ENCODE measurements around the gene ZDHHC14.

Gene ZDHHC14

GRCh38 chr6:157676241-157676640 lies 295.3 kb downstream of the ZDHHC14 start:
- Histone ChIP-seq H3K36me3 (ENCODE audit: low read length) (no peaks in the 10 kb centered on the region), H3K4me2 (ENCODE audit: low read depth, low read length, poor library complexity, severe bottlenecking) (no peak overlapping the region), H3K27ac (ENCODE audit: low read depth, low read length) (no peak overlapping the region), H3K79me2 (ENCODE audit: insufficient read depth, low read length) (no peaks in the 10 kb centered on the region), H4K20me1 (ENCODE audit: low read depth, low read length) (no peaks in the 10 kb centered on the region), H3K9me2 (replicated peaks; ENCODE audit: insufficient read depth, low read length) (no peaks in the 10 kb centered on the region), H2AFZ (ENCODE audit: low read depth, low read length, severe bottlenecking) (no peak overlapping the region), H3K9me3 (ENCODE audit: insufficient read depth, low read length) (no peaks in the 10 kb centered on the region), H3K27me3 (ENCODE audit: low read length) (no peaks in the 10 kb centered on the region), H3F3A (ENCODE audit: insufficient read depth) (no peaks in the 10 kb centered on the region), H3K4me3 (ENCODE audit: insufficient read depth, low read length, poor library complexity, severe bottlenecking) (no peak overlapping the region), H3K9ac (ENCODE audit: low read length) (no peak overlapping the region)
- no peak for TF ChIP-seq EZH2phosphoT487 (conservative IDR thresholded peaks at IDR 0.05; ENCODE audit: low read length)
- TF ChIP-seq CTCF (IDR thresholded peaks at IDR 0.05; ENCODE audit: insufficient read depth, low read length, poor library complexity, severe bottlenecking) = no peak

DNA sequence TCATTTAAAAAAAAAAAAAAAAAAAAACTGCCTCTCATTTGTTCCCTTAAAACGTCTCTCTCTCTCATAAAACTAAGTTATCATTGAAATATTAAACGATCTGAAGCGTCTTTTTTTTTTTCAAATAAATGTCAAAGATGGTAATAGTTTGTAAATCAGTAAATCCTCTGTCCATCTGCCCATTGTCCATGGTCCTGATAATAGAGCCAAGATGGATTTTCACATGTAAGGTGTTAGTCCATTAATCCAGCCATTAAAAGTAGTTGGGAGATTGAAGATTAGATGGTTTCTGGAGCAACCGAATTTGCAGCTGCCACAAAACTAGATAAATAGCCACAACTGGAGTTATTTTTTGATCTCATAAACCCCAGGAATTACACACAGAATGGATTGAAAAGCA lies 296.2 kb downstream of the ZDHHC14 start:
- no peak overlapping the region for H3K4me2 ChIP-seq (ENCODE audit: low read depth, low read length, poor library complexity, severe bottlenecking)
- no peaks in the 10 kb centered on the region for H3F3A ChIP-seq (ENCODE audit: insufficient read depth)
- H2AFZ ChIP-seq (ENCODE audit: low read depth, low read length, severe bottlenecking) = no peak overlapping the region
- TF ChIP-seq EZH2phosphoT487 (conservative IDR thresholded peaks at IDR 0.05; ENCODE audit: low read length) = no peak
- TF ChIP-seq CTCF (IDR thresholded peaks at IDR 0.05; ENCODE audit: insufficient read depth, low read length, poor library complexity, severe bottlenecking) = no peak
- no peaks in the 10 kb centered on the region for H3K36me3 ChIP-seq (ENCODE audit: low read length)
- H3K9me2 ChIP-seq (replicated peaks; ENCODE audit: insufficient read depth, low read length) = no peaks in the 10 kb centered on the region
- H4K20me1 ChIP-seq (ENCODE audit: low read depth, low read length) = no peaks in the 10 kb centered on the region
- no peaks in the 10 kb centered on the region for H3K27me3 ChIP-seq (ENCODE audit: low read length)
- no peaks in the 10 kb centered on the region for H3K79me2 ChIP-seq (ENCODE audit: insufficient read depth, low read length)
- H3K27ac ChIP-seq (ENCODE audit: low read depth, low read length) = no peak overlapping the region
- H3K9me3 ChIP-seq (ENCODE audit: insufficient read depth, low read length) = no peaks in the 10 kb centered on the region
- H3K4me3 ChIP-seq (ENCODE audit: insufficient read depth, low read length, poor library complexity, severe bottlenecking) = no peak overlapping the region
- H3K9ac ChIP-seq (ENCODE audit: low read length) = no peak overlapping the region

DNA sequence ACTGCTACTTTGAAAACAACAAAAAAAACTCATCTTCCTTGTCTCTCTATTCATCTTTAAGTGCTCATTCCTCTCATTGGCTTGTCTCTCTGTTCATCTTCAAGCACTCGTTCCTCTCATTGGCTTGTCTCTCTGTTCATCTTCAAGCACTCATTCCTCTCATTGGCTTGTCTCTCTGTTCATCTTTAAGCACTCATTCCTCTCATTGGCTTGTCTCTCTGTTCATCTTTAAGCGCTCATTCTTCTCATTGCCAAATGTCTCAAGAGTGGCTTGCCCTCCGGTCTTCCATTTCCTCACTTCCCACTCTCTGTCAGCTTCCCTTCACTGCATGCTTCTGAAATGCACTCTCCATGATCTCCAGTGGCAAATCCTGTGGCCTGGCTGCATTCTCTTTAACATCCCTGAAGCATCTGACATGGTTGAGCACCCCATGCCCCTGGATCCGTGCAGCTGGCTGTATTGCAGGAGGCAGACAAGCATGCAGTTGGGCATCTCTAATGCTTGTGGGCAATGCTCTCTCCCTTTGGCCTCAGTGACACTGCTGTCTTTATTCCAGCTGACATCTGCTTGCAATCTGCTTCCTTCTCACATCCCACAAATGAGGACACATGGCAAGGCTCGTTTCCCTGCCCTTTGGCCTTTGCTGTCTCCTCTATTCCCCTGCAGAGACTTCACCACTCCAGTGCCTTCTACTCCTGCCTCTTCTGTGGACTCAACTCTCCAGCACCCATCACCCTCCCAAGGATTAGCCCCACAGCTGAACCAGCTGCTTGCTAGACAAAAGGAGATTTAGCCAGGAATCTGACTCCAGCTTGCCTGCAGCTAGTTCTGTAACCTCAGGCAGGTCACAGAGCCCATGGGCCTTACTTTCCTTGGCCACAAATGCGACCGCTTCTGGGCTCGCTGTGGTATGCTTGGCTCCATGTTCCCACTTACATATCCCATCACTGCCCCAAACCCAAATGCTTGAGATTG lies 298.9 kb downstream of the ZDHHC14 start:
- H3K27me3 ChIP-seq (ENCODE audit: low read length) = no peaks in the 10 kb centered on the region
- H3K79me2 ChIP-seq (ENCODE audit: insufficient read depth, low read length) = no peaks in the 10 kb centered on the region
- TF ChIP-seq CTCF (IDR thresholded peaks at IDR 0.05; ENCODE audit: insufficient read depth, low read length, poor library complexity, severe bottlenecking) (no peak), EZH2phosphoT487 (conservative IDR thresholded peaks at IDR 0.05; ENCODE audit: low read length) (no peak)
- no peak overlapping the region for H3K9ac ChIP-seq (ENCODE audit: low read length)
- H3K27ac ChIP-seq (ENCODE audit: low read depth, low read length) = no peak overlapping the region
- no peaks in the 10 kb centered on the region for H4K20me1 ChIP-seq (ENCODE audit: low read depth, low read length)
- no peaks in the 10 kb centered on the region for H3K9me3 ChIP-seq (ENCODE audit: insufficient read depth, low read length)
- no peak overlapping the region for H3K4me2 ChIP-seq (ENCODE audit: low read depth, low read length, poor library complexity, severe bottlenecking)
- no peaks in the 10 kb centered on the region for H3K36me3 ChIP-seq (ENCODE audit: low read length)
- no peaks in the 10 kb centered on the region for H3F3A ChIP-seq (ENCODE audit: insufficient read depth)
- no peaks in the 10 kb centered on the region for H3K9me2 ChIP-seq (replicated peaks; ENCODE audit: insufficient read depth, low read length)
- H2AFZ ChIP-seq (ENCODE audit: low read depth, low read length, severe bottlenecking) = no peak overlapping the region
- H3K4me3 ChIP-seq (ENCODE audit: insufficient read depth, low read length, poor library complexity, severe bottlenecking) = no peak overlapping the region
